IPS DF 4.7 (cell line): Measurements from ENCODE around the gene IL17RD.

ENCODE experiments used
- DNase-seq: peaks from one replicate; pipeline ENCODE4 v3.0.0-alpha.2; 2013; ENCODE audit warnings: low spot score; ENCODE audit errors: extremely low read depth

The IL17RD gene

DNA sequence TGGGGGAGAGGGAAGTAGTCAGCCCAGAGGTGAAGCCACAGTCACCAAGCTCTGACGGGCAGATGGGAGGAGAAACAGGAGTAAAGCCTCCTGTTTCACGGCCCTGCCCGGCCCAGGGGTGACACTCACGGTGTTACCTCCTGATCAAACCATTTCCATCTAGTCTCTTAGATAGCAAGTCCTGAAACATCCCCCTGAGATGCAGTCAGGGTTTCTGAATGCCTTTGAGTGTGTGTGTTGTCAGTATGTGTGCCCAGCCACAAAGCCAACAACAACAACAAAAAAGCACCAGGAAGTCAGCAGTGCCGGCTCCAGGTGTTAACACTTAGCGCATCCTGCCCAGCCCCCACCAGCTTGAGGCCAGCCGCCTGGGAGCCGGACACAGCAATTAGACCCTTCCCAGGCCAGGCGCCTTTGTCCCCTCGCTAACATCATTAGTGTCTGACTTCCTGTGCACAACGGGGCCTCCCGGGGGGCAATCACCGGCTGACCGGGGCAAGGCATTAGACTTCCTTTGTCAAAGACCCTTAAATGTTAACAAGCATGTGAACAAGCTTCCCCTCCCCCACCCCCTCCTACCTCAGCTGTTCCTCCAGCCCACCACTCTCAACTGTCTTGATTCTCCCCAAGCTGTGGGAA, 34.5 kb downstream of the IL17RD start:
- peak; percentile 98 for DNase-seq

GRCh38 chr3:57128826-57129667, 36.1 kb downstream of the IL17RD start:
- DNase-seq, result no peak

DNA sequence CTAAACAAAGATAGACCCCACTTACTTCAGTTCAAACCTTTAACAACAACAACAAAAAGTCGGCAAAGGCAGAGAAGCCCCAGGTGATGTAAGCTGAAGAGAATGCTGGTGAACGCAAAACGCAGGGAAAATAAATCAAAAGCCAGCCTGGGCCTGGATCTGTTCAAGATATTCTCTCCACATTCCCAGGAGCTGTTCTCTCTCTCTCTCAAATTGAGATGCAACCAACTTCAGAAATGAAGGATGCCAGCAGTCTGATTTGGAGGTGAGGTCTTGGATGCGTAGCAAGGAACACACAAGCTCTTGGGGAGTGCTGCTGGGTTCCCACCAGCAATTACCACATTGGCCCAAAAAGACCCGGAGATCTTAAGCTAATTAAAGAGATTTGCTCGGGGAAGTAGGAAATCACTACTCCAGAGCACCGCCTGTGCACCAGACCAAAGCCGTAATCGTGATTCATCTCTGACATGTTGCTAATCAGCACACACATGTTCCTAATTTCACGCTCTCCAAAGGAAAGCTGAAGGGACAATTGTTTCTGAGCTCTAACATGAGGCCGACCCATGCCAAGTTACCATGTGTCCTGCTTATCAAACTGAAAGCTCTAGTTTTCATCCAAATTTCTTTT, 37.1 kb downstream of the IL17RD start:
- DNase-seq, result no peak

DNA sequence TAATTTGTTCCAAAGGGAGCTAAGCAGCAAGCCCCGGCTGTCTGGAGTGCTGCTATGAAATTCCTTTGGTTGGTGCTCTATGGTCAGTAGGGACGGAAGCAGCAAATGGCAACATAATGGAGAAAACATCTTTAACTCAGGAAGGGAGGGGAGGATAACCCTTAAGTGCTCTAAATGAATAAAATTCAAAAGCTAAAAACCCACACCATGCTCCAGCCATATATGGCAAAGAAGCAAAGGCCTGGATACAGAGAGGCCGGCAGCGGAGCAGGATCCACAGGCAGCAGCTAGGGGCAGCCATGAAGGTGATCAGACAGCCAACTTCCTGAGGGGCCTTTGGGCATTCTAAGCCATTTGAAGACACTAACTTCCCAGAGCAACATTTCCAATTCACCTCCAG, 38.9 kb downstream of the IL17RD start:
- peak; percentile 89 for DNase-seq

DNA sequence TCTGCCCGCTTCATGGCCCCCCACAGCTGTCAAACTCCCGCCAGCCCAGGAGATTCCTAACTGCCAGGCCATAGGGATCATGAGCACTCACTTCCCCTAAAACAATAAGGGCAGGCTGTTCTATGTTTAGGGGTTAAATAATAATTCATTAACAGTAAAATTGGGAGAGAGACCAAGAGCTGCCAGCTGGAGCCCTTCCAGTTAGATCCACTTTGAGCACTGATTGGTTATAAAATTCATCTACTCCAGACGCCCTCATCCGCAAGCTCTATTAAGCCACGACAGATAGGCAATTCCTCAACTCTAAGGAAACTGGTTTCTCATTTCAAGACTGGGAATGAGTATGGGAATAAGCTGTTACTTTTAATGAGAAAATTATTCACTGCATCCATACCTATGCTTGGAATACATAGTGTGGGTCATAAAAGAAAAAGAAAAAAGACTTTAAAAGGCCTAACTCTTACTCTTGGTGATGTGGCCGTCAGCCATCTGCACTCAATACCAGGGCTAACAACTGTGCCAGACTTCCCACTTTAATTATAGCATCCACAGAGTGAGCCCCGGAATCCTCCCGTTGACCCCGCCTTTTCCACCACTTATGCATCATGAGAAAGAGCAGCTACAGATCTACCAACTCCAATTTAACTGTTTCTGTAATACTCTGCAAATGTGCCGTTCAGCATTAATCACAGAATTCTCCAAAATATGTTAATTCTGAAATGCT, 44.5 kb downstream of the IL17RD start:
- no peak for DNase-seq

DNA sequence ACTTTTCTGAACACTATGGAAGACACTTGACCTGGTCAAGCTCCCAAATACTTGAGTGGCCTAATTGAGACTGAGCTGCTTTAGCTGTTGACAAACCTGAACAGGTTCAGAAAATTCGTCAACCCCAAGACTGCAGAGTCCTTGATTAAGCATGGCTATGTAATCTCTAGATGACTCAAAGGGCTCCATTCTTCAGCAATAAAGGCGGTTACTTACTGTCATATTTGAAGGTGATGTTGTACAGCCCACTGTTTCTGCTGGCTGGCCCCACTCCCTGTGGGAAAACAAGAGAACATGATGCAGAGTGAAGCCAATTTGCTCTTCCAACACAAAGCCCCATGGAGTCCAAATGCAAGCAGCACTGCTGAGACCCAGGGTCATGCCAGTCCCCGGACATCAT, 45.1 kb downstream of the IL17RD start:
- DNase-seq, result no peak

- DNase-seq, result no peak
These were observed 46.9 kb downstream of the IL17RD start for GRCh38 chr3:57118254-57118653.

GRCh38 chr3:57116501-57116900, 48.7 kb downstream of the IL17RD start:
- DNase-seq, result no peak

GRCh38 chr3:57112206-57112605, 52.9 kb downstream of the IL17RD start:
- no peak for DNase-seq

DNA sequence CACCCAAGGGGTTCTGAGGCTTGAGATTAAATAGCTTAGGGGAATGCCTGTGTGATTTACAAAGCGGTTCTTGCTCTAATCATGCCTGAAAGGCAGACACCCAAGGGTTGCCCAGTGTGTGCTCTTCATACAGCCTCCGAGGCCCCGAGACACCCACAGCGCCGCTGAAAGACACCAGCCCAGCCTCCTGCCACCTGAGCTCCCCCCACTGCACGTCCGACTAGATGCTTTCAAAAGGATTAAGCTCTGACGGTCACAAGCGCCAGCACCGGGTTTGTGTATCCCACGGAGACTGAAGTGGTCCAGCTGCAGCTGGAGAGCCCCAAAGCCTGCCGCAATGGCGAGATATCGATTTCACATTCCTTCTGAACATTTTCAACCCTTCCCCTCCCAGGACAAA, 54.4 kb downstream of the IL17RD start:
- no peak for DNase-seq

DNA sequence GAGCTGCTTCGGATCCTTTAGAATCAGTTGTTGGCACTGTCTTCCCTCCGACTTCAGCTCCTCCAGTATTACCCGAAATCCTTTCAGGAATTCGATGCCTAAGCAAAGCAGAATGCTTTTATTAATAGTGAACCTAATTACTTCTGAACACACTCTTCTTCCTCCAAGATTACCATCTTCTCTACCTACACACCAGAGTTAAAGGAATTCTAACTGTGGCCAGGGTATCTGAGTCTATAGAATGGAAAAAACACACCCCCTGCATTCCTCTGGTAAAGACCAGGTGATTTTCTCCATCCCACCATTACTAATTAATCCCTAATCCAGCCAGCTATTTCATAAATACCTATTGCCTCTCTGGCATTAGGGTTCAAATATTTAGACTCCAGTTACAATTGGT, 54.9 kb downstream of the IL17RD start:
- no peak for DNase-seq

- no peak for DNase-seq
These were observed 55.5 kb downstream of the IL17RD start for GRCh38 chr3:57109437-57110199.

DNA sequence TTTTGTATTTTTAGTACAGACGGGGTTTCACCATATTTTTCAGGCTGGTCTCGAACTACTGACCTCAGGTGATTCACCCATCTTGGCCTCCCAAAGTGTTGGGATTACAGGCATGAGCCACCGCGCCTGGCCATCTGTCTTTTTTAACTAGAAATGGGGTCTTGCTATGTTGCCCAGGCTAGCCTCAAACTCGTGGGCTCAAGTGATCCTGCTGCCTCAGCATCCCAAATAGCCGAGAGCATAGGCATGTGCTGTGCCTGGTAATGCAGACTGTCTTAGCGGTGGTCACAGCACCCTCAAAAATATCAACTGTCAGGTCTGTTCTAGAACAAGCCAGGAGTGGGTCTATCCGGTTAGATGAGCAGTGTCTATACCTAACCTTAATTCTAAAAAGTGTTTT, 56.5 kb downstream of the IL17RD start:
- no peak for DNase-seq

DNA sequence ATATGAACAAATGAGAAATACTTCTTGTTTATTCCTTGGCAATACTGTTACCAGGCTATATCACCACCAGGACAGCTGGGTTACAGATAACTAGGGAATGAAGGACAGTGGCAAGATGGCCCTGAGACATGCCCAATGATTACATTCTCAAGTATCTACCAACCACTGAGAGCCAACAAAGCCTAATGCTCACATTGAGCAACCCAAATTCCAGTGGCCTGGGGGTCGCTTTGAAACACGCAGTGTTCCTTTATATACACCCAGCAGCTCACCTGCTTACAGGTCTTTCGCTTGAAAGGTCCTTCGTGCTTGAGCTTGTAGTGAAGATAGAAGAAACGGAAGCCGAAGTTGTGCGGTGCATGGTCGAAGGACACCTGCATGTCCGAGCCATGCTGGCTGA, 59.6 kb downstream of the IL17RD start:
- DNase-seq, result no peak

- DNase-seq, result no peak
These were observed 65.0 kb downstream of the IL17RD start for GRCh38 chr3:57100046-57100695.

GRCh38 chr3:57098418-57099310, 66.5 kb downstream of the IL17RD start:
- no peak for DNase-seq

DNA sequence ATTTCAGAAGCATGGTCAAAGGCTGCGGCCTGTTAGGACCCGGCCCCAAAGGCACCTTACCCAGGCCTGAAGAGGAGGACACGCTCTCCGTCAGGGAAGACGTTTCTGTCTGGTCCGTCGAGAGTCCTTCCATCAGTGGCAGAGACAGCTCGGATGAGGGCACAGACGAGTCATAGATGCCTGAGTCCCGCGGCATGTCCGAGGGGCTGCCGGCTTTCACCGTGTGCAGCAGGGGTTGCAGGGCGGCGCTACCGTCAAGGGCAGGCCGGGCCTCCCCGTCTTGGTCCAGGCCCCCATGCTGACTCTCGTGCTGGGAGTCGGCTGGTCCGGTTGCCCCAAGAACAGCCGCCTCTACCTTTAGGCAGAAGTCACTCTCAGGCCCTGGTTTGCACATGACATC, 67.6 kb downstream of the IL17RD start:
- no peak for DNase-seq

GRCh38 chr3:57095363-57095762, 69.8 kb downstream of the IL17RD start:
- no peak for DNase-seq

DNA sequence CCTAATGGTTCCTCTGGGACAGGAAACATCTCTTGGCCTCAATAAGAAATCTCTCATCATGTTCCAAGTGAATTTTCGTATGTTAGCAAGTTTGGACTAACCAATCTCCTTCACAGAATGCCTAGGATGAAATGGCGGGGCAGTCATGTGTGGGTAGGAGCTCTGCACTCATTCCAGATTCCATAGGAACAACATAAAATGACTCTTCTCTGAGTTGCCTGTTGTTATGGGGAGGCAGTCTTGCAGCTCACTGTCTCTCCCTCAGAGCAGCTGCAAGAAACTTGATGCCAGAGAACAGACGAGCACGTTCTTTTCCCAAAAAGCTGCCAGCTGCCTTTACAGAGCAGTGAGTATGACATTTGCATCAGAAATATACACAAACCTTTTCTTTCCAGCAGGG, 70.6 kb downstream of the IL17RD start:
- DNase-seq, result no peak
